PC-3 (cell line): ENCODE results near the gene FAF2. TPM values are rescaled to one million over a fixed set of nuclear protein-coding genes. Genes with fewer than 3 reads are reported as not detected.
A peak's percentile ranks its signal among the peaks of the same experiment; 100 is the strongest.

Source experiments
- ATAC-seq: fragments of 200-7000 bp; cut with Tn5 transposase; 2 replicates; pipeline ENCODE4 v1.9.1; 2020; ENCODE audit warnings: mild to moderate bottlenecking, moderate library complexity
- BruUV-seq: library from RNA; stranded (reverse); fragments of 400-500 nt; replicated peaks from 2 replicates; lab custom pipeline; 2021; lab: Mats Ljungman, UMichigan
- CTCF ChIA-PET: fragments of 300-600 bp; sonication (Branson Sonifier 250); formaldehyde crosslinking; loops from one replicate; lab custom pipeline; 2022; ENCODE audit warnings: antibody characterized with exemption; lab: Charles Lee
- POLR2A ChIA-PET: fragments of 300-600 bp; sonication (Branson Sonifier 250); formaldehyde crosslinking; loops from one replicate; lab custom pipeline; 2022; ENCODE audit warnings: antibody characterized with exemption; ENCODE audit not compliant: unreplicated experiment; lab: Charles Lee
- DNase-seq: peaks from one replicate; pipeline ENCODE4 v3.0.0-alpha.2; 2015
- H2AFZ ChIP-seq: fragments of 300-600 bp; sonication (generic); 2 replicates; pipeline ENCODE4 v1.6.0; 2016; ENCODE audit warnings: antibody characterized with exemption, low read length
- H3F3A ChIP-seq: fragments of 300-600 bp; sonication (generic); one replicate; pipeline ENCODE4 v1.6.0; 2017; ENCODE audit warnings: antibody characterized with exemption, low read length, control low read depth, mild to moderate bottlenecking; ENCODE audit not compliant: unreplicated experiment
- H3K27ac ChIP-seq: fragments of 300-600 bp; sonication (generic); 2 replicates; pipeline ENCODE4 v1.5.1; 2016; ENCODE audit warnings: mild to moderate bottlenecking, low read length
- H3K27me3 ChIP-seq: fragments of 300-600 bp; sonication (generic); 2 replicates; pipeline ENCODE4 v1.6.1; 2016; ENCODE audit warnings: low read length, mixed read lengths
- H3K36me3 ChIP-seq: fragments of 300-600 bp; sonication (generic); 2 replicates; pipeline ENCODE4 v1.6.1; 2016; ENCODE audit warnings: low read depth, mixed run types, low read length, mixed read lengths
- H3K4me1 ChIP-seq: fragments of 300-600 bp; sonication (generic); 2 replicates; pipeline ENCODE4 v1.5.1; 2016; ENCODE audit warnings: low read length; ENCODE audit not compliant: insufficient read depth
- H3K4me2 ChIP-seq: fragments of 300-600 bp; sonication (generic); 2 replicates; pipeline ENCODE4 v1.6.0; 2016; ENCODE audit warnings: low read length
- H3K4me3 ChIP-seq: fragments of 300-600 bp; sonication (generic); 2 replicates; pipeline ENCODE4 v1.5.1; 2016; ENCODE audit warnings: mild to moderate bottlenecking, low read length, mixed read lengths
- H3K79me2 ChIP-seq: fragments of 300-600 bp; sonication (generic); 2 replicates; pipeline ENCODE4 v1.6.1; 2017; ENCODE audit warnings: low read length, mixed read lengths
- H3K9ac ChIP-seq: fragments of 300-600 bp; sonication (generic); 2 replicates; pipeline ENCODE4 v1.6.0; 2016; ENCODE audit warnings: mild to moderate bottlenecking, low read length
- H3K9me2 ChIP-seq: fragments of 300-600 bp; sonication (generic); replicated peaks from 2 replicates; pipeline ENCODE4 v1.6.1; 2016; ENCODE audit warnings: mixed run types, low read length, mixed read lengths
- H3K9me3 ChIP-seq: fragments of 300-600 bp; sonication (generic); 2 replicates; pipeline ENCODE4 v1.6.1; 2016; ENCODE audit warnings: low read length, mixed read lengths
- H4K20me1 ChIP-seq: fragments of 300-600 bp; sonication (generic); 2 replicates; pipeline ENCODE4 v1.6.1; 2016; ENCODE audit warnings: low read length, mixed read lengths
- CTCF ChIP-seq: fragments of 300-600 bp; sonication (generic); conservative IDR thresholded peaks from 2 replicates; pipeline ENCODE4 v1.5.1; 2017; ENCODE audit warnings: antibody characterized with exemption, low read depth, mild to moderate bottlenecking, low read length
- EZH2 ChIP-seq: fragments of 300-600 bp; sonication (generic); IDR thresholded peaks from one replicate; pipeline ENCODE4 v1.6.1; 2017; ENCODE audit warnings: antibody characterized with exemption, mild to moderate bottlenecking, low read length; ENCODE audit not compliant: unreplicated experiment
- EZH2phosphoT487 ChIP-seq: fragments of 300-600 bp; sonication (generic); IDR thresholded peaks from 2 replicates; pipeline ENCODE4 v1.6.1; 2018; ENCODE audit warnings: mild to moderate bottlenecking, antibody characterized with exemption, low read length, borderline replicate concordance
- intact Hi-C: fragments of 100-400 bp; cut with micrococcal nuclease; formaldehyde crosslinking; loops from 2 replicates; pipeline ENCODE4 v1.9.0; 2023
- total RNA-seq: library from RNA; depleted of rRNA; stranded (reverse); fragments of >200 nt; gene quantifications from 2 replicates; pipeline ENCODE4 v1.2.3, GENCODE V29; 2014

FAF2 gene
- total RNA-seq, 1 experiment from 2014 or later = 51.4 TPM

- DNase-seq = peak; percentile 19
- POLR2A ChIA-PET = no interaction called here
- Histone ChIP-seq H3K9me2 (no peaks in the 10 kb centered on the region), H3F3A (no peaks in the 10 kb centered on the region), H2AFZ (no peak overlapping the region), H4K20me1 (peaks cover 16% of the 10 kb centered on the region; the same call in 1 of the 2 replicates), H3K9ac (peak overlapping the region; percentile 3; the same call in 1 of the 2 replicates), H3K27me3 (no peaks in the 10 kb centered on the region), H3K9me3 (no peaks in the 10 kb centered on the region), H3K4me1 (peaks cover 71% of the 10 kb centered on the region), H3K36me3 (peaks cover 4% of the 10 kb centered on the region; the same call in 1 of the 2 replicates), H3K79me2 (peaks cover 58% of the 10 kb centered on the region), H3K4me3 (peak overlapping the region; percentile 94), H3K27ac (0 out of 2 replicates have a peak overlapping the region, but pooled peaks have one; percentile 8), H3K4me2 (peak overlapping the region; percentile 92)
- no TSS peak for BruUV-seq
- intact Hi-C loops = loop anchor here (2.0 kb wide), 1 partner anchor 54 kb away; the partner anchor contains the start of gene KIAA1191
- TF ChIP-seq EZH2 (no peak), EZH2phosphoT487 (no peak), CTCF (no peak)
- CTCF ChIA-PET = interaction anchor here (1.4 kb wide), 1 partner anchor 33 kb away, joined by 5 read pairs; no protein-coding TSS in a partner anchor
- no peak for ATAC-seq
Measured at GRCh38 chr5:176414704-176415103, 33.5 kb upstream of the FAF2 start.

GRCh38 chr5:176415240-176415951 is 32.8 kb upstream of the FAF2 start:
- Histone ChIP-seq H3K9me2 (no peaks in the 10 kb centered on the region), H4K20me1 (peaks cover 16% of the 10 kb centered on the region; the same call in 1 of the 2 replicates), H3K27me3 (no peaks in the 10 kb centered on the region), H3K4me3 (peak overlapping the region; percentile 94), H3K4me1 (peaks cover 68% of the 10 kb centered on the region), H3F3A (no peaks in the 10 kb centered on the region), H3K9ac (peak overlapping the region; percentile 85), H3K9me3 (no peaks in the 10 kb centered on the region), H3K27ac (peak overlapping the region; percentile 69), H2AFZ (peak overlapping the region; percentile 82; the same call in 1 of the 2 replicates), H3K4me2 (peak overlapping the region; percentile 92), H3K36me3 (no peaks in the 10 kb centered on the region), H3K79me2 (peaks cover 51% of the 10 kb centered on the region)
- TSS peak; percentile 47 for BruUV-seq
- DNase-seq = peak; percentile 67
- ATAC-seq = no peak
- ChIA-PET CTCF (interaction anchor here (0.6 to 1.4 kb wide), 2 partner anchors 32 to 186 kb away, joined by 4 to 5 read pairs; no protein-coding TSS in a partner anchor), POLR2A (interaction anchor here (0.6 kb wide), 2 partner anchors 9 to 123 kb away, joined by 3 read pairs; no protein-coding TSS in a partner anchor)
- TF ChIP-seq CTCF (no peak), EZH2 (no peak), EZH2phosphoT487 (no peak)
- intact Hi-C loops = loop anchor here (2.0 kb wide), 1 partner anchor 55 kb away; the partner anchor contains the start of gene KIAA1191
